ENCODE measurements around the gene IER5.
"Not testable (repeated sequence)": the region's sequence is repeated elsewhere in the genome, so short reads cannot be mapped to it uniquely, and the experiment has no call there.

The IER5 gene

GRCh38 chr1:181050922-181051321 lies 37.6 kb upstream of the IER5 start:
- DNase-seq (ENCODE audit: low read depth in 2 of 2), result no peak
- TF ChIP-seq CTCF (IDR thresholded peaks at IDR 0.05; ENCODE audit: low read depth, low read length), result no peak
- H3K4me3 ChIP-seq (replicated peaks in 1 of 2; ENCODE audit: low read depth in 2 of 2, low read length in 2 of 2), result no peak overlapping the region

GRCh38 chr1:181056560-181056959 lies 31.9 kb upstream of the IER5 start:
- TF ChIP-seq CTCF (IDR thresholded peaks at IDR 0.05; ENCODE audit: low read depth, low read length), result no peak
- no peak for DNase-seq (ENCODE audit: low read depth in 2 of 2)
- H3K4me3 ChIP-seq (replicated peaks in 1 of 2; ENCODE audit: low read depth in 2 of 2, low read length in 2 of 2), result no peak overlapping the region

GRCh38 chr1:181057079-181057478 lies 31.4 kb upstream of the IER5 start:
- TF ChIP-seq CTCF (IDR thresholded peaks at IDR 0.05; ENCODE audit: low read depth, low read length), result no peak
- DNase-seq (ENCODE audit: low read depth in 2 of 2), result no peak
- no peak overlapping the region for H3K4me3 ChIP-seq (replicated peaks in 1 of 2; ENCODE audit: low read depth in 2 of 2, low read length in 2 of 2)

GRCh38 chr1:181059435-181059834 lies 29.1 kb upstream of the IER5 start:
- no peak overlapping the region for H3K4me3 ChIP-seq (replicated peaks in 1 of 2; ENCODE audit: low read depth in 2 of 2, low read length in 2 of 2)
- no peak for DNase-seq (ENCODE audit: low read depth in 2 of 2)
- no peak for TF ChIP-seq CTCF (IDR thresholded peaks at IDR 0.05; ENCODE audit: low read depth, low read length)

- no peak for DNase-seq (ENCODE audit: low read depth in 2 of 2)
- TF ChIP-seq CTCF (IDR thresholded peaks at IDR 0.05; ENCODE audit: low read depth, low read length), result no peak
- H3K4me3 ChIP-seq (replicated peaks in 1 of 2; ENCODE audit: low read depth in 2 of 2, low read length in 2 of 2), result no peak overlapping the region
Observed at GRCh38 chr1:181060066-181060465, 28.4 kb upstream of the IER5 start.

GRCh38 chr1:181060947-181061346 lies 27.6 kb upstream of the IER5 start:
- not testable (repeated sequence) for H3K4me3 ChIP-seq (replicated peaks in 1 of 2; ENCODE audit: low read depth in 2 of 2, low read length in 2 of 2); DNase-seq (ENCODE audit: low read depth in 2 of 2)

GRCh38 chr1:181061487-181061886 lies 27.0 kb upstream of the IER5 start:
- no peak overlapping the region for H3K4me3 ChIP-seq (replicated peaks in 1 of 2; ENCODE audit: low read depth in 2 of 2, low read length in 2 of 2)
- TF ChIP-seq CTCF (IDR thresholded peaks at IDR 0.05; ENCODE audit: low read depth, low read length), result no peak
- DNase-seq (ENCODE audit: low read depth in 2 of 2), result no peak
